HG03060 (cell line): ENCODE measurements around the gene CDC34.

Source experiments
- ATAC-seq: cut with Tn5 transposase; IDR thresholded peaks from one replicate; pipeline ENCODE4 v1.9.1; 2021; ENCODE audit warnings: low read depth, moderate number of reproducible peaks; ENCODE audit not compliant: unreplicated experiment

The CDC34 gene

GRCh38 chr19:496986-497385, 34.6 kb upstream of the CDC34 start:
- no peak for ATAC-seq

- no peak for ATAC-seq
These were observed 34.1 kb upstream of the CDC34 start for GRCh38 chr19:497491-497868.

- ATAC-seq = no peak
These were observed 33.6 kb upstream of the CDC34 start for GRCh38 chr19:497869-498510.

- no peak for ATAC-seq
These were observed 33.1 kb upstream of the CDC34 start for GRCh38 chr19:498511-498891.

GRCh38 chr19:498977-499623, 32.5 kb upstream of the CDC34 start:
- no peak for ATAC-seq

GRCh38 chr19:501646-502045, 29.9 kb upstream of the CDC34 start:
- ATAC-seq = no peak

GRCh38 chr19:504616-505015, 26.9 kb upstream of the CDC34 start:
- ATAC-seq = no peak

- ATAC-seq = peak; percentile 74
These were observed 24.9 kb upstream of the CDC34 start for GRCh38 chr19:506404-507285.

- ATAC-seq = peak; percentile 29
These were observed 24.0 kb upstream of the CDC34 start, which contains the start of gene TPGS1 for GRCh38 chr19:507286-508203. Gene TPGS1, plus strand, starts transcription at chr19:507497. Its CDS starts 10 bp downstream, at chr19:507507.

- ATAC-seq = no peak
These were observed 23.1 kb upstream of the CDC34 start for GRCh38 chr19:508204-509150.

- ATAC-seq = no peak
These were observed 20.9 kb upstream of the CDC34 start for GRCh38 chr19:510606-511100.

GRCh38 chr19:511101-511851, 20.3 kb upstream of the CDC34 start:
- no peak for ATAC-seq

GRCh38 chr19:512547-513365, 18.8 kb upstream of the CDC34 start:
- no peak for ATAC-seq

- no peak for ATAC-seq
These were observed 18.0 kb upstream of the CDC34 start for GRCh38 chr19:513368-514165.

- no peak for ATAC-seq
These were observed 17.3 kb upstream of the CDC34 start for GRCh38 chr19:514166-514663.

GRCh38 chr19:517721-518597, 13.6 kb upstream of the CDC34 start:
- no peak for ATAC-seq
